NCI-H146 treated with DMSO at 0.1 percent for 48 hours (cell line): ENCODE data around the gene ZNF367.
"Not testable (repeated sequence)": the region's sequence is repeated elsewhere in the genome, so short reads cannot be mapped to it uniquely, and the experiment has no call there.

Source experiments
- DNase-seq: peaks from one replicate; lab custom pipeline; 2025; ENCODE audit not compliant: unreplicated experiment; lab: John Stamatoyannopoulos, UW

Gene ZNF367

DNA sequence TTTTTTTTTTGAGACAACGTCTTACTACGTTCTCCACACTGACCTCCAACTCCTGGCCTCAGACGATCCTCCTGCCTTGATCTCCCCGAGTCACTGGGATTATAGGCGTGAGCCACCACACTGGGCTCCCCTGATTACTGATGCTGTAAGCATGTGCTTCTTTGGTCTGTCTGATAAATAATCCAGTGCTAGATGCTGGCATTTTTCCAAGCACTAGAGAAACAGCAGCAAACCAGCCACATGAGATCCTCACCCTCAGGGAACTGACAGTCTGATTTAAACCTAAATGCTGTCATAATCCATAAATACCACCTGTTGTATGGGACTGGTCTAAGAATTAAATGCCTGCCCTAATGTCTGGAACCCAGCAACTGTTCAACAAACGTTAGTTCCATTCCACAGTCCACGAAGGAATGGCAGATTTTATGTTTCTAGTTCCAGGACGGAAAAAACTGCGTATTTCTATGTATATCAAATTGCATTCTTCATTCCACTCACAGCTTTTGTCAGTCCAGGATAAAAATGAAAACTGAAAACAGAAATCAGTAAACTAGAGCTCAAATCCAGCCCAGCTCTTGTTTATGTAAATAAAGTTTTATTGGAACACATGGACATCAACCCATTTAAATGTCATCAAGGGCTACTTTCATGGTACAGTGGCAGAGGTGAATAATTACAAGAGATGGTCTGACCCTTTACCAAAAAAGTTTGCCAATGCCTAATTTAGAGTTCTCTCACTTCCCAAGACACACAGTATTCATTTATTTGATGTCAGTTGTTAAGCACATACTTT, 54.8 kb downstream of the ZNF367 start:
- DNase-seq = no peak

DNA sequence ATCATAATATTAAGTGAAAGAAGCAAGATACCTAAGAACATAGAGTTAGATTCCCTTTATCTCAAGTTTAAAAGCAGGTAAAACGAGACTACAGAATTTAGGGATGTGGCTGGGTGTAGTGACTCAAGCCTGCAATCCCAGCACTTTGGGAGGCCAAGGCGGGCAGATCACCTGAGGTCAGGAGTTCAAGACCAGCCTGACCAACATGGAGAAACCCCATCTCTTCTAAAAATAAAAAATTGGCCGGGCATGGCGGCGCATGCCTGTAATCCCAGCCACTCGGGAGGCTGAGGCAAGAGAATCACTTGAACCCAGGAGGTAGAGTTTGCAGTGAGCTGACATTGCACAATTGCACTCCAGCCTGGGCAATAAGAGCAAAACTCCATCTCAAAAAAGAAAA, 56.1 kb downstream of the ZNF367 start:
- not testable (repeated sequence) for DNase-seq

DNA sequence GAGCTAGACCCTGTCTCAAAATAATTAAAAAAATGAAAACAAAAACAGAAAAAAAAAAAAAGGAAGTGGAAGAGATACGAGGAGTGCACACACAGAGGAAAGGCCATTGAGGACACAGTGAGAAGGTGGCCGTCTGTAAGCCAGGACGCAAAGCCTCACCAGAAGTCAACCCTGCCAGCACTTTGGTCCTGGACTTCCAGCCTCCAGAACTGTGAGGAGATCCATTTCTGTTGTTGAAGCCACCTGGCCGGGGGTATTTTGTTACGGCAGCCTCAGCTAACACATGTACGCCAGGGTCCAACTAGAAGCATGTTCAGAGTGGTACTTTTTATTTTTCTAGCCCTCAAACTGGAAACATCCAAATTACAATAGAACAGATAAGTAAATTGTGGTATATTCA, 56.5 kb downstream of the ZNF367 start:
- DNase-seq = no peak

DNA sequence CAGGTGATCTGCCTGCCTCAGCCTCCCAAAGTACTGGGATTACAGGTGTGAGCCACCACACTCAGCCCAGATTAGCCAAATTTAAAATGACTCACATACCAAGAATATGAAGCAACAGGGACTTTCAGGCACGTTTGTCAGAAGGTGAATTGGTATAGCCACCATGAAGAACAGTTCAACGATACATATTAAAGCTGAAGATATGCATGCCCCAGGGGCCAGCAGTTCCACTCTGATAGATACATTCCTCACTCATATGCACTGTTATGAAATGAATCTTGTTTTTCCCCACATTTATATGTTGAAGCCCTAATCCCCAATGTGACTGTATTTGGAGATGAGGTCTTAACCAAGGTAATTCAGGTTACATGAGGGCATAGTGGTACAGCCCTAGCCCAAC, 57.2 kb downstream of the ZNF367 start:
- DNase-seq = no peak

DNA sequence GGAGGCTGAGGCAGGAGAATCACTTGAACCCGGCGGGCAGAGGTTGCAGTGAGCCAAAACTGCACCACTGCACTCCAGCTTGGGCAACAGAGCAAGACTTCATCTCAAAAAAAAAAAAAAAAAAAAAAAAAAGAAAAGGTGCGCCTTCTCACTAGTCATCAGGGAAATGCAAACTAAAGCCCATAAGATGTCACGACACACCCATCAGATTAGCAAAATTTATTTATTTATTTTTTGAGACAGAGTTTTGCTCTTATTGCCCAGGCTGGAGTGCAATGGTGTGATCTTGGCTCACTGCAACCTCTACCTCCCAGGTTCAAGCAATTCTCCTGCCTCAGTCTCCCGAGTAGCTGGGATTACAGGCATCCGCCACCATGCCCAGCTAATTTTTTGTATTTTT, 57.6 kb downstream of the ZNF367 start:
- not testable (repeated sequence) for DNase-seq

DNA sequence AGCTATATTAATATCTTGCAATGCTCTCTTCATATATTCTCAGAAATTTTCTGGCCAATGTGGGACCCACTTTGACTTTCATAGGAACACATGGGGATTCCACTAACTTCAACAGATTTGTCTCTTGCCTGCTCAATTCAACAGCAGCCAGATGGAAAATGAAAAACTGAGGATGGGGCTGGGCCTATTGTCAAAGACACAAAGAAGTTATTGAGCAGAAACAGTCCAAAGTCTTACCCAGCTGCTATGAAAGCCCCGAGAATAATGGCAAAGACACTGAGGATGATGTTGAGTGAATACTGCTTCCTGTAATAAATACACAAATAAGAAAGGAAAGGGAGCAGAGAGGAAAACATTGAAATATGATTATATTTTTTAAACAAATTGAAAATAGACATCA, 67.3 kb downstream of the ZNF367 start:
- no peak for DNase-seq

DNA sequence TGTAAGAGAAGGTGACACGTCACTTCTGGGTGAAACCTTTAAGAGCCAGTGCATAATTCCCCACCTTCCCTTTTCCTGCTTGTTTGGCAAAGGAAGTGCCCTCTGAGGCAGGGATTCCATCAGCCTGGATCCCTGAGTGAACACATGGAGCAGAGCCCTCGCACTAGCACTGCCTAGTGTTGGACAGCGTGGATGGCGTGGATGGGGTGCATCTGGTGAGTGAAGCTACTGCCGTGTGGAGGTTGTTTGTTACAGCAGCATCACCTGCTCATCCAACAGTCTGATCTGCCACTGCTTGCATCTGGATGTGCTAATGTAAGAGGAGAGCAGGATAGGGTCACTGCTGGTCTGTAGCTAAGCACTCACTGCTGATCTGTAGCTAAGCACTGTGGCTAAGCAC, 69.9 kb downstream of the ZNF367 start:
- no peak for DNase-seq

DNA sequence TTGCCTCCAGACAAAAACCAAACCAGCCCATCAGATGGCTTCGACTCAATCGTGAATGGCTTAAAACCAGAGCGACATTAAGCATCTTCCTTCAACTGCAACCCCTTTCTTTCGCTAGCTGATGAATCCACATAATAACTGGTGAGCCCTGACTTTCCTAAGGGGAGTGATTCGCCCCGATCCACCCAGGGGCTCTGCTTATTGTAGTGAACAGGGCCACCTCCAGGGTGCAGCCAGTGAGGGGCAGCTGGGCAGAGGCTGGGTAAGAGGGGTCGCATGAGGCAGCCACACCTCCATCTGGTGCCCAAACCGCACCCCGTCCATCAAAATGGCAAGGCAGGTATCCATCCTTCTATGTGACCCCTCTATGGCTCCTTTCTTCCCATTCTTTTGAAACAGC, 72.6 kb downstream of the ZNF367 start:
- DNase-seq = no peak

DNA sequence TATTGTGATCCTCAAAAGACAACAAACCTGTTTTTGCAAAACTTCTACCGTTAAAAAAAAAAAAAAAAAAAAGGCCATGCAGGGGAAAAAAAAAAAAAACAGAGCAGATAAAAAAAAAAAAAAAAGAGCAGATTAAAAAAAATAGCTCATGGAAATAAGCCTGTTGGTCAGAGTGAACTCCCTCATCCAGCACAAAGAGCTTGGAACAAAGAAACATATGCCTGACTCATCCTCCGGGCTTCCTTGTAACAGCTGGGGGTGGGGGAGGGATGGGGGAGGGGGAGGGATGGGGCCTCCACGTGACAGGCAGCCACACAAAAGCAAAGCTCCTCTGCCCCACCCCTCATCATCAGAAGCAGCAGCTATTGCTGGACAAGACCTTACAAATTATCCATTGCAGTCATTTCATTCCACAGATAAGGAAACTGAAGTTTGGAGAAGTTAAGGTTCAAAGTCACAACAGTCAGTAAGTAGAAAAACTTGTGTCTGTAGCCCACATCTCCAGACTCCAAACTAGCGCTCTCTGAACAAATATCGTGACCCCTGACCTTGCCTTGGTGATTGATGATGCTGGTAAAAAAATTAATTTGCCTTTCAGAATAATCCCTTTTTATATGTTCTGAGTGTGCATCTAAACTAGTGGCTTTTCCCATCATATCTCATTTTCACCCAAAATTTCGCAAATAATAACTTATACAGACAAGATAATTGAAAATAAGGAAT, 73.6 kb downstream of the ZNF367 start:
- DNase-seq = peak; percentile 27

DNA sequence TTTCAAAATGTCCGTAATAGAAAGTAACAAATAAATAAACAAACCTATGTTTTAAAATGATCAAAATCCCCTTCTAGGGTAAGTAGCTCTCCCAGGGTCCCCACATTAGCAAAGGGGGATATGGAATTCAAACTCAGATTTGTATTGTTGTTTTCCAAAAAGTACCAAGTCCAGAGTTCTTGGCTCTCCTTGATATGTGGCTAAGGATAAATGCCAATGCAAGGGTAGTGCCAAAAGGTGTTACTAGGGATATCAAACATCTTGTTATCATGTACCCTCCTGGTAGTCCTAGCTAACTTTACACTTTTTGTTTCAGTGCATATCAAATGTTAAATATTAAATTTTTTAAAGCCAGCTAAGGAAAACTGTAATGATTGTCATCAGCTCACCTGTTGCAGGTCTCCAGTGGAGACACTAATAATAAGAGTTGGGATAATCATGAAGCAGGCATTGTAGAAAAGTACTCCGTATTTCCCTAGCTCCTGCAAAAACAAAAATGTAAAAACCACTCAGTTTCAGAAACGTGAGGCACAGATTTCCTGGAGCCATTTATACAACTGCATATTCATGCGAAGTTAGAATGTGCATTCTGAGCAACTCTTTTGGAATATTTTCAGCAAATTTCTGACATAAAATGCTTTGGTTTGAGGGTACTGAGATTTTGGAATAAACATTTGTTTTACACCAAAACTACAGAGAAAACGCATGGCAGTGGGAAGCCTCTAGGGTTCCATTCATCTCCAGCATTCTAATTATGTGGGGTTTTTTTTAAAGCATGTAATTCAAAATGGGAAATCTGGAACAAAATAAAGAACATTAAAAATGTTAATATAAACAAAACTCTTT, 74.4 kb downstream of the ZNF367 start:
- no peak for DNase-seq

DNA sequence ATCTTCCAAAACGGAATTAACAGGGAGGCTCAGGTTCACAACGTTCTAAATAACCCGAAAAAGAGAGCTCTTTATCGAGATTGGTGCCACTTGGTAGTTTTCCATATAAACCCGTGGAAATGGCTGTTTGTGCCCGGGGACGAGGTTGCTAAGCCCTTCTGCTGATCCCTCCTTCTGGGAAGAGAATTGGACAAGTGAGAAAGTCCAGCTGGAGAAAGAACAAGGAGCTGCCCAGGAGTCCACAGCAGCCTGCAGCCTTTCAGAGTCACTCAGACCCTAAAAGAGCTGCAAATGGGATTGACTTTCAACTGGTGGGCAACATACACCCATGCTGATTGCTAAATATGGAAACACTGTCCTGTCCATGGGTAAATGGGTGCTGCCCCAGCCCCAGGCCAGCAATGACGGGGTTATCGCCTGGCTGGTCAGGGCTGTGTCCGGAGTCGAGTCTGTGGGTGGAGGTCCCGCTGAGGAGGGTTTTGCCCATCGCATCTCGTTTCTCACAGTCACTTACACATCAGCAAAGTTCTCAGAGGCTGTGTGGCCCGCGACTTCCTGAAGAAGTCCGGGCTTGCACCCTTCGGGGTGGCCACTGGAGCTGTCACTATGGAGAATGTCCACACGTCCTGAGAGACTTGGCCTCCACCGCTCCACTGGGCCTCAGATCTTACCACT, 75.5 kb downstream of the ZNF367 start:
- no peak for DNase-seq

DNA sequence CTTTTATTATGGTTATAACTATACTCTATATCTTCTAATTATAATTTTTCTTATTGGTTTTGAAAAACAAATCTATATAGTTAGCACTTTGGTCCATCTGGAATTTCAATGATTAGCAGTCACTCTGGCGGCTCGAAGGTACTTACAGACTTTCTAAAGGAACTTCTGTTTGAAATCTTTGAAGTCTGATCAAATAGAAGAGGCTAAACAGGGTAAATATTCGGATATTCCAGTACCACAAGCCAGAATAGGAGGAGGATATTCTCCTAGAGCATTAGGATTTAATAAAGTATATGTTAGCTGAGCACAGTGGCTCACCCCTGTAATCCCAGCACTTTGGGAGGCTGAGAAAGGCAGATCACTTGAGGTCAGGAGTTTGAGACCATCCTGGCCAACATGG, 77.5 kb downstream of the ZNF367 start:
- no peak for DNase-seq

DNA sequence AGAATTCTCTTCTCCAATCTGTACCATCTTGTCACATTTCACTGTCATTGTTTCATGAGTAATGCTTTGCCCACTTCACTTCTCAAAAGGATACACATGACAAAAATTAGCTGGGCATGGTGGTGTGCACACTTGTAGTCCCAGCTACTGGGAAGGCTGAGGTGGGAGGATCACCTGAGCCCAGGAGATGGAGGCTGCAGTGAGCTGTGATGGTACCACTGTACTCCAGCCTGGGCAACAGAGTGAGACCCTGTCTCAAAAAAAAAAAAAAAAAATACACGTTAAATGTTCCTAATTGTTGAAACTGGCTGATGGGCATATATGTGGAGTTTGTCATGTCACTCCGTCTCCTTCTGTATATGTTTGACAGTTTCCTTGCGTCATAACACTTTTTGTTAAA, 79.9 kb downstream of the ZNF367 start:
- DNase-seq = no peak
